Measurements from ENCODE around the gene HTT-AS.

DNA sequence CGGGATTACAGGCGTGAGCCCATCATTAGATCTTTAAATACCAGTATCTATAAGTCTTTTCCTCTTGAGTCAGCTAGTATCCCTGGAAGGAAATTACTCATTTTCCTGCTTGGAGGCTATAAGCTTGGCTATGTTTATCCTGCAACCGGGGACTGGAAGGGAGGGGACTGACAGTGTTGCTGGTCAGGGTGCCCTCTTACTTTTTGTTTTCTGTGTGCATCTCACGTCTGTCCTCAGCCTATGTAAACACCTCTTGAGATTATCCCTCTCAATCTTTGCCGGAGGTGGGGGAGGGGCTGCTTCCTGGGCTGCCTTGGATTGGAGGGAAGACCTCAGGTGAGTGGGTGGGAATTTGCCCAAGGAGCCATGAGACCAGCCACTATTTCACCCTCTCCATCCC, 37.1 kb upstream of the HTT-AS start:
- TF ChIP-seq, protein P1, sequence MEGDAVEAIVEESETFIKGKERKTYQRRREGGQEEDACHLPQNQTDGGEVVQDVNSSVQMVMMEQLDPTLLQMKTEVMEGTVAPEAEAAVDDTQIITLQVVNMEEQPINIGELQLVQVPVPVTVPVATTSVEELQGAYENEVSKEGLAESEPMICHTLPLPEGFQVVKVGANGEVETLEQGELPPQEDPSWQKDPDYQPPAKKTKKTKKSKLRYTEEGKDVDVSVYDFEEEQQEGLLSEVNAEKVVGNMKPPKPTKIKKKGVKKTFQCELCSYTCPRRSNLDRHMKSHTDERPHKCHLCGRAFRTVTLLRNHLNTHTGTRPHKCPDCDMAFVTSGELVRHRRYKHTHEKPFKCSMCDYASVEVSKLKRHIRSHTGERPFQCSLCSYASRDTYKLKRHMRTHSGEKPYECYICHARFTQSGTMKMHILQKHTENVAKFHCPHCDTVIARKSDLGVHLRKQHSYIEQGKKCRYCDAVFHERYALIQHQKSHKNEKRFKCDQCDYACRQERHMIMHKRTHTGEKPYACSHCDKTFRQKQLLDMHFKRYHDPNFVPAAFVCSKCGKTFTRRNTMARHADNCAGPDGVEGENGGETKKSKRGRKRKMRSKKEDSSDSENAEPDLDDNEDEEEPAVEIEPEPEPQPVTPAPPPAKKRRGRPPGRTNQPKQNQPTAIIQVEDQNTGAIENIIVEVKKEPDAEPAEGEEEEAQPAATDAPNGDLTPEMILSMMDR (IDR thresholded peaks at IDR 0.05): no peak
- TF ChIP-seq POLR2AphosphoS5 (IDR thresholded peaks at IDR 0.05): no peak
- TF ChIP-seq EP300 (IDR thresholded peaks at IDR 0.05): no peak

Measured in suprapubic skin (tissue), 4 donors.